GM23338 (cell line): ENCODE data around the gene SLC6A15. TPM values are rescaled to one million over a fixed set of nuclear protein-coding genes. Genes with fewer than 3 reads are reported as not detected.

Source experiments
- ATAC-seq: fragments of 200-7000 bp; cut with Tn5 transposase; 3 replicates; pipeline ENCODE4 v1.9.1; 2020
- DNase-seq: peaks from one replicate; pipeline ENCODE4 v3.0.0-alpha.2; 2015; ENCODE audit warnings: low spot score
- H2AFZ ChIP-seq: fragments of 200-600 bp; sonication (generic); 2 replicates; pipeline ENCODE4 v1.8.0; 2016; ENCODE audit warnings: antibody characterized with exemption, mild to moderate bottlenecking, moderate library complexity
- H3F3A ChIP-seq: fragments of 200-600 bp; sonication (generic); replicated peaks from 2 replicates; pipeline ENCODE4 v1.8.0; 2017; ENCODE audit warnings: antibody characterized with exemption, mixed run types, low read depth
- H3K27ac ChIP-seq: fragments of 200-600 bp; sonication (generic); 2 replicates; pipeline ENCODE4 v1.6.1; 2016; ENCODE audit warnings: low read depth
- H3K27me3 ChIP-seq: fragments of 200-600 bp; sonication (generic); 2 replicates; pipeline ENCODE4 v1.8.0; 2016; ENCODE audit warnings: mild to moderate bottlenecking, mixed run types, moderate library complexity; ENCODE audit not compliant: insufficient read depth
- H3K36me3 ChIP-seq: fragments of 200-600 bp; sonication (generic); 2 replicates; pipeline ENCODE4 v1.8.0; 2016; ENCODE audit warnings: mild to moderate bottlenecking; ENCODE audit not compliant: insufficient read depth
- H3K4me1 ChIP-seq: fragments of 200-600 bp; sonication (generic); 2 replicates; pipeline ENCODE4 v1.8.0; 2016; ENCODE audit warnings: mild to moderate bottlenecking, moderate library complexity; ENCODE audit not compliant: insufficient read depth
- H3K4me2 ChIP-seq: fragments of 200-600 bp; sonication (generic); 2 replicates; pipeline ENCODE4 v1.7.1; 2017; ENCODE audit warnings: mixed run types
- H3K4me3 ChIP-seq: fragments of 200-600 bp; sonication (generic); 2 replicates; pipeline ENCODE4 v1.6.1; 2016; ENCODE audit warnings: mixed run types
- H3K79me2 ChIP-seq: fragments of 200-600 bp; sonication (generic); replicated peaks from 2 replicates; pipeline ENCODE4 v1.8.0; 2017; ENCODE audit warnings: mild to moderate bottlenecking; ENCODE audit not compliant: insufficient read depth
- H3K9me2 ChIP-seq: fragments of 200-600 bp; sonication (generic); 2 replicates; pipeline ENCODE4 v1.8.0; 2017; ENCODE audit not compliant: insufficient read depth
- H4K20me1 ChIP-seq: fragments of 200-600 bp; sonication (generic); replicated peaks from 2 replicates; pipeline ENCODE4 v1.8.0; 2017; ENCODE audit warnings: mild to moderate bottlenecking; ENCODE audit not compliant: insufficient read depth
- H3K27ac Mint-ChIP-seq: 2 replicates; pipeline ENCODE4 v1.8.0; 2020; ENCODE audit warnings: inconsistent platforms, mild to moderate bottlenecking, moderate library complexity, mixed read lengths
- H3K27me3 Mint-ChIP-seq: 3 replicates; pipeline ENCODE4 v1.8.0; 2022; ENCODE audit warnings: low read depth, mild to moderate bottlenecking, moderate library complexity, mixed read lengths, inconsistent platforms; ENCODE audit not compliant: insufficient read depth, poor library complexity
- H3K36me3 Mint-ChIP-seq: 3 replicates; pipeline ENCODE4 v1.8.0; 2021; ENCODE audit warnings: low read depth, mild to moderate bottlenecking, inconsistent platforms, moderate library complexity, mixed read lengths
- H3K4me1 Mint-ChIP-seq: 3 replicates; pipeline ENCODE4 v1.8.0; 2020; ENCODE audit warnings: mild to moderate bottlenecking, inconsistent platforms, mixed read lengths
- H3K4me3 Mint-ChIP-seq: 3 replicates; pipeline ENCODE4 v1.8.0; 2021; ENCODE audit warnings: moderate library complexity, mild to moderate bottlenecking, inconsistent platforms, mixed read lengths
- H3K9me3 Mint-ChIP-seq: 3 replicates; pipeline ENCODE4 v1.8.0; 2020; ENCODE audit warnings: moderate library complexity, mild to moderate bottlenecking, inconsistent platforms, mixed read lengths
- CREB1 ChIP-seq: fragments of 250-450 bp; sonication (Bioruptor Pico); IDR thresholded peaks from 2 replicates; pipeline ENCODE4 v1.5.0; 2020; ENCODE audit warnings: low read depth, mild to moderate bottlenecking, moderate library complexity
- CTCF ChIP-seq, 2 experiments: fragments of 200-600 bp in 1 of 2; sonication (generic) in 1 of 2; conservative IDR thresholded peaks; 2 replicates each; pipeline versions ENCODE4 v1.5.1 to v1.6.1; 2016 to 2017; ENCODE audit warnings: antibody characterized with exemption in 2 of 2, low read depth in 2 of 2, mild to moderate bottlenecking in 2 of 2, moderate library complexity in 1 of 2
- EZH2 ChIP-seq: fragments of 200-600 bp; sonication (generic); IDR thresholded peaks from one replicate; pipeline ENCODE4 v1.8.0; 2017; ENCODE audit warnings: antibody characterized with exemption, mild to moderate bottlenecking, low read depth; ENCODE audit not compliant: unreplicated experiment
- POLR2AphosphoS5 ChIP-seq: IDR thresholded peaks from 2 replicates; pipeline ENCODE4 v1.6.1; 2016; ENCODE audit warnings: antibody characterized with exemption, low read depth
- STAT1 ChIP-seq: IDR thresholded peaks from one replicate; pipeline ENCODE4 v1.6.1; 2016; ENCODE audit warnings: antibody characterized with exemption; ENCODE audit not compliant: unreplicated experiment
- ZNF462 ChIP-seq: fragments of 250-450 bp; sonication (Bioruptor Pico); IDR thresholded peaks from 2 replicates; pipeline ENCODE4 v1.5.0; 2020; ENCODE audit warnings: mild to moderate bottlenecking, moderate library complexity
- polyA plus RNA-seq: library from polyadenylated mRNA; unstranded; fragments of >200 nt; fragmentation: Nextera tagmentation; extraction: Ambion mirVana; gene quantifications from 2 replicates; pipeline ENCODE4 v1.2.1, GENCODE V29; 2016
- total RNA-seq: library from RNA; depleted of rRNA; stranded (reverse); fragments of >200 nt; shearing (Covaris generic); gene quantifications from 2 replicates; pipeline ENCODE4 v1.2.3, GENCODE V29; 2014
- TF ChIP-seq, protein P1 (sequence below): IDR thresholded peaks from one replicate; pipeline ENCODE4 v1.6.1; 2018; ENCODE audit warnings: antibody characterized with exemption; ENCODE audit not compliant: unreplicated experiment

Gene SLC6A15
- total and polyA plus RNA-seq, 2 experiments from 2014 or later, result 12.1 to 27.9 TPM

DNA sequence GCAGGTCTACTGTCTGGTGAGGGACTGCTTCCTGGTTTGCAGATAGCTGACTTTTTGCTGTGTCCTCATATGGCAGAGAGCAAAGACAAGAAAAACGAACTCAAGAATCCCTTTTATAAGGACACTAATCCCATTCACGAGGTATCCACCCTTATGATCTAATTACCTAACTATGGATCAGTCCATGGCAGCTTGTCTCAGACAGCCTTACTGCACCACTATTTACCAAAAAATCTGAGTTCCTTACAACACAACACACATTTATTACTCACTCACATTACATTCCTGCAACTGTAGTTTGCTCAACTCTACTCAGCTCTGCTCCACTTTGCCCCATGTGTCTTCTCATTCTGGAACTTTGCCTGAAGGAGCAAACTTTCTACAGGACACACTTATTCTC, 10.1 kb upstream of the SLC6A15 start:
- no peaks in the 10 kb centered on the region for H3K27me3 Mint-ChIP-seq
- H2AFZ ChIP-seq, result no peak overlapping the region
- no peak for TF ChIP-seq CTCF (conservative IDR thresholded peaks at IDR 0.05; ENCODE audit: low read depth in 2 of 2)
- TF ChIP-seq, protein P1, sequence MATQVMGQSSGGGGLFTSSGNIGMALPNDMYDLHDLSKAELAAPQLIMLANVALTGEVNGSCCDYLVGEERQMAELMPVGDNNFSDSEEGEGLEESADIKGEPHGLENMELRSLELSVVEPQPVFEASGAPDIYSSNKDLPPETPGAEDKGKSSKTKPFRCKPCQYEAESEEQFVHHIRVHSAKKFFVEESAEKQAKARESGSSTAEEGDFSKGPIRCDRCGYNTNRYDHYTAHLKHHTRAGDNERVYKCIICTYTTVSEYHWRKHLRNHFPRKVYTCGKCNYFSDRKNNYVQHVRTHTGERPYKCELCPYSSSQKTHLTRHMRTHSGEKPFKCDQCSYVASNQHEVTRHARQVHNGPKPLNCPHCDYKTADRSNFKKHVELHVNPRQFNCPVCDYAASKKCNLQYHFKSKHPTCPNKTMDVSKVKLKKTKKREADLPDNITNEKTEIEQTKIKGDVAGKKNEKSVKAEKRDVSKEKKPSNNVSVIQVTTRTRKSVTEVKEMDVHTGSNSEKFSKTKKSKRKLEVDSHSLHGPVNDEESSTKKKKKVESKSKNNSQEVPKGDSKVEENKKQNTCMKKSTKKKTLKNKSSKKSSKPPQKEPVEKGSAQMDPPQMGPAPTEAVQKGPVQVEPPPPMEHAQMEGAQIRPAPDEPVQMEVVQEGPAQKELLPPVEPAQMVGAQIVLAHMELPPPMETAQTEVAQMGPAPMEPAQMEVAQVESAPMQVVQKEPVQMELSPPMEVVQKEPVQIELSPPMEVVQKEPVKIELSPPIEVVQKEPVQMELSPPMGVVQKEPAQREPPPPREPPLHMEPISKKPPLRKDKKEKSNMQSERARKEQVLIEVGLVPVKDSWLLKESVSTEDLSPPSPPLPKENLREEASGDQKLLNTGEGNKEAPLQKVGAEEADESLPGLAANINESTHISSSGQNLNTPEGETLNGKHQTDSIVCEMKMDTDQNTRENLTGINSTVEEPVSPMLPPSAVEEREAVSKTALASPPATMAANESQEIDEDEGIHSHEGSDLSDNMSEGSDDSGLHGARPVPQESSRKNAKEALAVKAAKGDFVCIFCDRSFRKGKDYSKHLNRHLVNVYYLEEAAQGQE, result no peak
- TF ChIP-seq CREB1 (CRISPR knock-in tag), result no peak
- TF ChIP-seq STAT1, result no peak

GRCh38 chr12:84920331-84920730, 7.7 kb upstream of the SLC6A15 start:
- H2AFZ ChIP-seq, result no peak overlapping the region
- H3K4me1 ChIP-seq, result no peaks in the 10 kb centered on the region
- H3K4me2 ChIP-seq, result no peak overlapping the region
- Mint-ChIP-seq H3K27me3 (no peaks in the 10 kb centered on the region), H3K4me1 (no peaks in the 10 kb centered on the region), H3K9me3 (no peaks in the 10 kb centered on the region), H3K4me3 (no peak overlapping the region), H3K36me3 (no peaks in the 10 kb centered on the region), H3K27ac (no peak overlapping the region)
- no peaks in the 10 kb centered on the region for H3K9me2 ChIP-seq
- no peaks in the 10 kb centered on the region for H3K79me2 ChIP-seq
- no peaks in the 10 kb centered on the region for H3K36me3 ChIP-seq
- ATAC-seq (no peak), DNase-seq (no peak)
- H4K20me1 ChIP-seq, result no peaks in the 10 kb centered on the region
- no peak overlapping the region for H3K27ac ChIP-seq
- no peaks in the 10 kb centered on the region for H3F3A ChIP-seq
- H3K4me3 ChIP-seq, result no peak overlapping the region
- H3K27me3 ChIP-seq, result no peaks in the 10 kb centered on the region
- TF ChIP-seq POLR2AphosphoS5, result no peak
- TF ChIP-seq STAT1, result no peak
- TF ChIP-seq EZH2, result no peak
- TF ChIP-seq ZNF462 (CRISPR knock-in tag), result no peak

More for the DNA sequence above, 10.1 kb upstream of the SLC6A15 start:
- no peak overlapping the region for H3K4me3 Mint-ChIP-seq
- no peak overlapping the region for H3K27ac Mint-ChIP-seq
- no peaks in the 10 kb centered on the region for H3K79me2 ChIP-seq
- H3K27ac ChIP-seq, result no peak overlapping the region
- H3F3A ChIP-seq, result no peaks in the 10 kb centered on the region
- H3K36me3 Mint-ChIP-seq, result no peaks in the 10 kb centered on the region
- H3K4me2 ChIP-seq, result no peak overlapping the region
- no peaks in the 10 kb centered on the region for H3K4me1 Mint-ChIP-seq
- ATAC-seq, result no peak
- no peaks in the 10 kb centered on the region for H3K9me2 ChIP-seq
- H3K36me3 ChIP-seq, result no peaks in the 10 kb centered on the region
- H3K27me3 ChIP-seq, result no peaks in the 10 kb centered on the region
- H3K4me1 ChIP-seq, result no peaks in the 10 kb centered on the region
- H3K4me3 ChIP-seq, result no peak overlapping the region
- H4K20me1 ChIP-seq, result no peaks in the 10 kb centered on the region
- DNase-seq, result no peak
- no peaks in the 10 kb centered on the region for H3K9me3 Mint-ChIP-seq
